K562 (cell line): ENCODE data around the gene OR52B6. TPM values are rescaled to one million over a fixed set of nuclear protein-coding genes. Genes with fewer than 3 reads are reported as not detected.

Experiments
- ATAC-seq: fragments of 200-7000 bp; cut with Tn5 transposase; 3 replicates; pipeline ENCODE4 v1.9.1; 2020; ENCODE audit warnings: moderate library complexity
- BruUV-seq: library from RNA; stranded (reverse); fragments of 400-500 nt; replicated peaks from 2 replicates; lab custom pipeline; 2021; lab: Mats Ljungman, UMichigan
- CTCF ChIA-PET: fragments of 300-600 bp; formaldehyde crosslinking; extraction: SDS; loops from one replicate; lab custom pipeline; 2021; ENCODE audit warnings: low intra/inter-chr PET ratio; lab: Yijun Ruan, JAX
- POLR2A ChIA-PET: fragments of 300-600, 350-650 bp; sonication (Branson Sonifier 250); formaldehyde crosslinking; extraction: SDS; loops from one replicate; lab custom pipeline; 2021; ENCODE audit warnings: antibody characterized with exemption, inconsistent platforms; lab: Yijun Ruan, JAX
- DNase-seq, 4 experiments: peaks; one replicate each; pipeline versions ENCODE4 v3.0.0 to v3.0.0-alpha.2; 2011 to 2018; ENCODE audit warnings: low spot score in 3 of 4, mixed read lengths in 3 of 4; ENCODE audit errors: extremely low read depth in 1 of 4
- FAIRE-seq: peaks from 2 replicates; lab custom pipeline; 2011; peaks lifted over from hg19 to GRCh38; lab: Jason Lieb, UNC
- H2AFZ ChIP-seq: 2 replicates; pipeline ENCODE4 v1.6.0; 2011; ENCODE audit warnings: low read depth, low read length, control low read depth, inconsistent platforms
- H3K27ac ChIP-seq: fragments of 200-600 bp; 3 replicates; pipeline ENCODE4 v1.8.0; 2011; ENCODE audit warnings: low read depth, mild to moderate bottlenecking, control low read depth, inconsistent platforms, low read length, moderate library complexity, mixed read lengths; ENCODE audit errors: extremely low read depth
- H3K27me3 ChIP-seq, 2 experiments: fragments of 300-600 bp in 1 of 2; 2 replicates in 1 of 2; 3 replicates in 1 of 2; pipeline versions ENCODE4 v1.6.0 to v1.8.0; 2011; ENCODE audit warnings: inconsistent platforms in 2 of 2, low read length in 2 of 2, mild to moderate bottlenecking in 1 of 2, mixed read lengths in 1 of 2, moderate library complexity in 1 of 2; ENCODE audit not compliant: control insufficient read depth in 2 of 2, insufficient read depth in 2 of 2
- H3K36me3 ChIP-seq: fragments of 300-600 bp; 3 replicates; pipeline ENCODE4 v1.8.0; 2011; ENCODE audit warnings: mild to moderate bottlenecking, low read length, inconsistent platforms; ENCODE audit not compliant: control insufficient read depth, insufficient read depth
- H3K4me1 ChIP-seq, 2 experiments: fragments of 200-600 bp in 1 of 2; replicated peaks in 1 of 2; 2 replicates in 1 of 2; 3 replicates in 1 of 2; pipeline versions ENCODE4 v1.5.1 to v1.8.0; 2011; ENCODE audit warnings: inconsistent platforms in 2 of 2, low read length in 2 of 2, mild to moderate bottlenecking in 1 of 2, mixed read lengths in 1 of 2, moderate library complexity in 1 of 2; ENCODE audit not compliant: control insufficient read depth in 2 of 2, insufficient read depth in 2 of 2
- H3K4me2 ChIP-seq: 2 replicates; pipeline ENCODE4 v1.6.1; 2011; ENCODE audit warnings: low read length, control low read depth, inconsistent platforms, mixed read lengths; ENCODE audit not compliant: insufficient read depth
- H3K4me3 ChIP-seq: fragments of 200-600 bp; sonication (generic), shearing (Covaris generic); 2 replicates; pipeline ENCODE4 v1.5.1; 2016; ENCODE audit warnings: control low read depth, inconsistent platforms
- H3K79me2 ChIP-seq: fragments of 200-600 bp; 3 replicates; pipeline ENCODE4 v1.8.0; 2011; ENCODE audit warnings: low read length, inconsistent platforms; ENCODE audit not compliant: control insufficient read depth, insufficient read depth
- H3K9ac ChIP-seq, 2 experiments: 2 replicates each; pipeline versions ENCODE4 v1.6.0 to v1.6.1; 2011; ENCODE audit warnings: low read depth in 2 of 2, low read length in 2 of 2, control low read depth in 1 of 2, inconsistent platforms in 1 of 2, mild to moderate bottlenecking in 1 of 2, mixed read lengths in 1 of 2; ENCODE audit not compliant: insufficient read depth in 1 of 2
- H3K9me1 ChIP-seq: one replicate; pipeline ENCODE4 v1.6.0; 2011; ENCODE audit warnings: inconsistent platforms, mild to moderate bottlenecking, low read length, moderate library complexity; ENCODE audit not compliant: control insufficient read depth, insufficient read depth
- H3K9me3 ChIP-seq: replicated peaks from 2 replicates; pipeline ENCODE4 v1.5.1; 2011; ENCODE audit warnings: low read depth, low read length, inconsistent platforms; ENCODE audit not compliant: control insufficient read depth, insufficient read depth
- H4K20me1 ChIP-seq: replicated peaks from 2 replicates; pipeline ENCODE4 v1.6.1; 2011; ENCODE audit warnings: low read length, inconsistent platforms, mixed read lengths; ENCODE audit not compliant: control insufficient read depth, insufficient read depth
- BMI1 ChIP-seq: fragments of 150-350 bp; IDR thresholded peaks from 2 replicates; pipeline ENCODE4 v1.6.1; 2014; ENCODE audit warnings: low read length
- CBFA2T2 ChIP-seq: fragments of 450-650 bp; conservative IDR thresholded peaks from 2 replicates; pipeline ENCODE4 v1.6.1; 2017; ENCODE audit warnings: mild to moderate bottlenecking
- CBFA2T3 ChIP-seq: fragments of 450-650 bp; IDR thresholded peaks from 2 replicates; pipeline ENCODE4 v1.6.1; 2017
- CBFB ChIP-seq: sonication (generic); formaldehyde crosslinking; IDR thresholded peaks from 2 replicates; pipeline ENCODE4 v1.4.0; 2020; ENCODE audit warnings: mild to moderate bottlenecking, missing genetic modification reagents
- CEBPB ChIP-seq: fragments of 450-650 bp; IDR thresholded peaks from 2 replicates; pipeline ENCODE4 v1.6.1; 2016; ENCODE audit warnings: missing genetic modification characterization, missing compliant biosample characterization
- CEBPG ChIP-seq, 3 experiments: fragments of 200-800 bp in 1 of 3; sonication (Bioruptor generic) in 1 of 3; sonication (generic) in 1 of 3; formaldehyde crosslinking in 1 of 3; IDR thresholded peaks in 2 of 3; conservative IDR thresholded peaks in 1 of 3; 2 replicates each; pipeline versions ENCODE4 v1.6.1 to v1.8.0; 2016 to 2022; ENCODE audit warnings: missing compliant biosample characterization in 2 of 3, missing genetic modification characterization in 2 of 3, mild to moderate bottlenecking in 1 of 3, missing genetic modification reagents in 1 of 3
- FOXM1 ChIP-seq, 2 experiments: fragments of 450-650 bp in 1 of 2; sonication (generic) in 1 of 2; formaldehyde crosslinking in 1 of 2; IDR thresholded peaks; 2 replicates each; pipeline versions ENCODE4 v1.6.1 to v1.9.0; 2017 to 2022; ENCODE audit warnings: low read depth in 2 of 2, mild to moderate bottlenecking in 2 of 2, missing genetic modification reagents in 1 of 2, moderate library complexity in 1 of 2
- GABPA ChIP-seq: fragments of 200-800 bp; sonication (Bioruptor generic); conservative IDR thresholded peaks from 2 replicates; pipeline ENCODE4 v1.6.1; 2016; ENCODE audit warnings: low read depth, missing genetic modification characterization, missing compliant biosample characterization
- HDAC3 ChIP-seq: fragments of 450-650 bp; IDR thresholded peaks from 2 replicates; pipeline ENCODE4 v1.6.1; 2018; ENCODE audit warnings: borderline replicate concordance, mild to moderate bottlenecking, moderate library complexity; ENCODE audit not compliant: partially characterized antibody
- HEY1 ChIP-seq: fragments of 250-450 bp; sonication (Bioruptor Pico); IDR thresholded peaks from 2 replicates; pipeline ENCODE4 v1.5.0; 2020; ENCODE audit warnings: mild to moderate bottlenecking, moderate library complexity, borderline replicate concordance
- NFXL1 ChIP-seq: fragments of 450-650 bp; formaldehyde crosslinking; IDR thresholded peaks from 2 replicates; pipeline ENCODE4 v1.4.0; 2021; ENCODE audit warnings: mild to moderate bottlenecking
- NR2C1 ChIP-seq, 2 experiments: fragments of 450-650 bp; IDR thresholded peaks; 2 replicates each; pipeline ENCODE4 v1.6.1; 2017; ENCODE audit warnings: mild to moderate bottlenecking in 2 of 2, antibody characterized with exemption in 1 of 2, inconsistent platforms in 1 of 2, missing compliant biosample characterization in 1 of 2, missing genetic modification characterization in 1 of 2
- NR2C2 ChIP-seq, 2 experiments: fragments of 200-800 bp in 1 of 2; sonication (Bioruptor generic) in 1 of 2; sonication (generic) in 1 of 2; formaldehyde crosslinking in 1 of 2; IDR thresholded peaks; 2 replicates each; pipeline versions ENCODE4 v1.6.1 to v1.8.0; 2016 to 2022; ENCODE audit warnings: mild to moderate bottlenecking in 1 of 2, missing compliant biosample characterization in 1 of 2, missing genetic modification characterization in 1 of 2, missing genetic modification reagents in 1 of 2
- VEZF1 ChIP-seq: fragments of 200-800 bp; sonication (Bioruptor generic); IDR thresholded peaks from 2 replicates; pipeline ENCODE4 v1.6.1; 2017; ENCODE audit warnings: missing genetic modification characterization, missing compliant biosample characterization
- ZNF740 ChIP-seq, 3 experiments: fragments of 200-800 bp in 1 of 3; sonication (Bioruptor generic) in 1 of 3; sonication (generic) in 1 of 3; formaldehyde crosslinking in 1 of 3; IDR thresholded peaks; 2 replicates each; pipeline versions ENCODE4 v1.6.1 to v1.8.0; 2016 to 2022; ENCODE audit warnings: mild to moderate bottlenecking in 2 of 3, missing compliant biosample characterization in 2 of 3, missing genetic modification characterization in 2 of 3, missing genetic modification reagents in 1 of 3
- WGBS: fragments of 100-300 bp; shearing (Covaris generic); methylation state at CpG from one replicate; pipeline ENCODE4 v1.1.6; 2016; ENCODE audit warnings: low coverage, mixed read lengths; ENCODE audit not compliant: insufficient coverage; ENCODE audit errors: missing lambda C conversion rate; 5-methylcytosine and 5-hydroxymethylcytosine counted together
- in situ Hi-C: fragments of 300-500 bp; cut with MboI; formaldehyde crosslinking; loops from 4 replicates; pipeline ENCODE4 v1.15.0; 2018; ENCODE audit warnings: inconsistent platforms, mixed read lengths
- intact Hi-C: fragments of 100-400 bp; cut with micrococcal nuclease; formaldehyde crosslinking; loops from 2 replicates; pipeline ENCODE4 v1.14.2; 2022
- polyA plus RNA-seq, 8 experiments: library from polyadenylated mRNA; depleted of rRNA in 4 of 8; stranded (reverse) in 5 of 8; unstranded in 3 of 8; fragments of >200 nt; fragmentation: Nextera tagmentation in 2 of 8; fragmentation: Illumina TruSeq in 1 of 8; extraction: Ambion mirVana in 2 of 8; extraction: Trizol in 1 of 8; gene quantifications; 2 replicates each; pipeline versions ENCODE4 v1.2.1 to v1.2.3, GENCODE V29; 2011 to 2014; ENCODE audit warnings: inconsistent platforms in 1 of 8, missing spikeins in 1 of 8
- total RNA-seq, 7 experiments: library from RNA; depleted of rRNA in 6 of 7; stranded (reverse); fragments of >200 nt in 6 of 7; fragmentation: Illumina TruSeq in 2 of 7; extraction: Trizol in 2 of 7; gene quantifications; 2 replicates each; pipeline versions ENCODE4 v1.2.1 to v1.2.3, GENCODE V29; 2011 to 2021; ENCODE audit warnings: low replicate concordance in 1 of 7

OR52B6 gene
- total and polyA plus RNA-seq, 9 of the 15 experiments (the other 6 are each of a cell fraction or from before 2014, with no cell fraction given): not detected

GRCh38 chr11:5581014-5581413 lies 337 bp downstream of the OR52B6 start:
- no peak overlapping the region for H3K4me3 ChIP-seq
- H4K20me1 ChIP-seq: no peaks in the 10 kb centered on the region
- H3K27ac ChIP-seq: no peak overlapping the region
- FAIRE-seq (peak; percentile 26), DNase-seq (peak in 2 of 4 experiments; percentile 20 to 44), ATAC-seq (peak; percentile 78)
- ChIA-PET CTCF (no interaction called here), POLR2A (interaction anchor here (1.3 to 1.5 kb wide), 2 partner anchors 20 to 75 kb away, joined by 4 read pairs; no protein-coding TSS in a partner anchor)
- H3K27me3 ChIP-seq: no peaks in the 10 kb centered on the region
- no peaks in the 10 kb centered on the region for H3K36me3 ChIP-seq
- peak overlapping the region; percentile 19; the same call in 1 of the 2 replicates for H3K4me2 ChIP-seq
- no TSS peak for BruUV-seq
- H3K9me3 ChIP-seq: no peaks in the 10 kb centered on the region
- WGBS: 41% methylated on average over 4 of the region's 4 CpGs
- peaks cover 11 to 13% of the 10 kb centered on the region in 2 experiments; a peak in 2 of 5 replicates for H3K4me1 ChIP-seq
- in situ Hi-C loops: no loop called here
- peak overlapping the region; percentile 27 for H2AFZ ChIP-seq
- no peaks in the 10 kb centered on the region for H3K79me2 ChIP-seq
- intact Hi-C loops: no loop called here
- no peaks in the 10 kb centered on the region for H3K9me1 ChIP-seq
- H3K9ac ChIP-seq: no peak overlapping the region
- 0 out of 2 replicates have a peak, but pooled peaks have one; percentile 27 for TF ChIP-seq GABPA (tag)
- no peak for TF ChIP-seq NR2C2 (CRISPR knock-in tag; IDR thresholded peaks at IDR 0.05)
- no peak for TF ChIP-seq NR2C2 (tag; IDR thresholded peaks at IDR 0.05)
- peak; percentile 63 for TF ChIP-seq CBFA2T3
- TF ChIP-seq NR2C1 (IDR thresholded peaks at IDR 0.05): peak; percentile 54
- peak; percentile 76 for TF ChIP-seq NR2C1 (tag; IDR thresholded peaks at IDR 0.05)
- 0 out of 2 replicates have a peak, but pooled peaks have one; percentile 54 for TF ChIP-seq ZNF740 (CRISPR knock-in tag; IDR thresholded peaks at IDR 0.05)
- no peak for TF ChIP-seq ZNF740 (tag; IDR thresholded peaks at IDR 0.05)
- TF ChIP-seq FOXM1 (IDR thresholded peaks at IDR 0.05; ENCODE audit: low read depth): no peak
- no peak for TF ChIP-seq FOXM1 (CRISPR knock-in tag; IDR thresholded peaks at IDR 0.05; ENCODE audit: low read depth)
- TF ChIP-seq CEBPB (tag): peak; percentile 71
- TF ChIP-seq CBFB (CRISPR knock-in tag): no peak
- TF ChIP-seq BMI1: no peak
- peak; percentile 68; the same call in 1 of the 2 replicates for TF ChIP-seq CEBPG (CRISPR knock-in tag; IDR thresholded peaks at IDR 0.05)
- no peak for TF ChIP-seq CEBPG (tag; conservative IDR thresholded peaks at IDR 0.05 in 1 of 2, IDR thresholded peaks at IDR 0.05 in 1 of 2)
- no peak for TF ChIP-seq HEY1
- TF ChIP-seq VEZF1: peak; percentile 46; the same call in 1 of the 2 replicates
- no peak for TF ChIP-seq NFXL1 (CRISPR knock-in tag)
- no peak for TF ChIP-seq HDAC3
- 0 out of 2 replicates have a peak, but pooled peaks have one; percentile 18 for TF ChIP-seq CBFA2T2
